Neutrophil (primary cell): ENCODE results near the gene DPPA3.
"Not testable (repeated sequence)": the region's sequence is repeated elsewhere in the genome, so short reads cannot be mapped to it uniquely, and the experiment has no call there.

ENCODE experiments used
- H3K27ac ChIP-seq: fragments of 200-600 bp; sonication (generic); 2 replicates; pipeline ENCODE4 v1.5.1; 2016; ENCODE audit warnings: mild to moderate bottlenecking, moderate library complexity
- H3K27me3 ChIP-seq: fragments of 200-600 bp; sonication (generic); 2 replicates; pipeline ENCODE4 v1.6.0; 2016; ENCODE audit warnings: mild to moderate bottlenecking
- H3K36me3 ChIP-seq: fragments of 200-600 bp; sonication (generic); 2 replicates; pipeline ENCODE4 v1.5.1; 2017
- H3K4me1 ChIP-seq, 2 experiments: fragments of 200-600 bp in 1 of 2; sonication (generic) in 1 of 2; 1 replicate in 1 of 2; 2 replicates in 1 of 2; pipeline versions ENCODE4 v1.5.1 to v1.6.1; 2013 to 2016; ENCODE audit warnings: low read depth in 1 of 2, low read length in 1 of 2, mild to moderate bottlenecking in 1 of 2, moderate library complexity in 1 of 2; ENCODE audit not compliant: control insufficient read depth in 1 of 2, insufficient read depth in 1 of 2
- H3K4me3 ChIP-seq, 2 experiments: fragments of 200-600 bp in 1 of 2; sonication (generic) in 1 of 2; 1 replicate in 1 of 2; 2 replicates in 1 of 2; pipeline ENCODE4 v1.5.1; 2013 to 2016; ENCODE audit warnings: low read depth in 1 of 2, low read length in 1 of 2, mild to moderate bottlenecking in 1 of 2, moderate library complexity in 1 of 2
- H3K9me3 ChIP-seq: fragments of 200-600 bp; sonication (generic); 2 replicates; pipeline ENCODE4 v1.5.1; 2016
- CTCF ChIP-seq: fragments of 200-600 bp; sonication (generic); IDR thresholded peaks from 2 replicates; pipeline ENCODE4 v1.5.1; 2016; ENCODE audit warnings: antibody characterized with exemption

Gene DPPA3

GRCh38 chr12:7716381-7716780, 5.1 kb downstream of the DPPA3 start:
- Histone ChIP-seq H3K9me3 (no peaks in the 10 kb centered on the region), H3K4me3 (no peak overlapping the region), H3K36me3 (peaks cover 4% of the 10 kb centered on the region), H3K27ac (no peak overlapping the region), H3K4me1 (peaks cover 0 to 12% of the 10 kb centered on the region in 2 experiments), H3K27me3 (peaks cover 5% of the 10 kb centered on the region)
- TF ChIP-seq CTCF: no peak

- TF ChIP-seq CTCF: no peak
- H3K27ac ChIP-seq: no peak overlapping the region
- H3K36me3 ChIP-seq: peaks cover 4% of the 10 kb centered on the region
- H3K9me3 ChIP-seq: no peaks in the 10 kb centered on the region
- peaks cover 5% of the 10 kb centered on the region for H3K27me3 ChIP-seq
- peaks cover 0 to 12% of the 10 kb centered on the region in 2 experiments for H3K4me1 ChIP-seq
- H3K4me3 ChIP-seq: no peak overlapping the region
Observed at GRCh38 chr12:7719946-7720730, 8.9 kb downstream of the DPPA3 start.

- no peak overlapping the region for H3K27ac ChIP-seq
- no peak overlapping the region for H3K4me3 ChIP-seq
- peaks cover 31% of the 10 kb centered on the region for H3K36me3 ChIP-seq
- H3K27me3 ChIP-seq: peaks cover 5% of the 10 kb centered on the region
- no peak for TF ChIP-seq CTCF
- peaks cover 0 to 12% of the 10 kb centered on the region in 2 experiments for H3K4me1 ChIP-seq
- no peaks in the 10 kb centered on the region for H3K9me3 ChIP-seq
Observed at GRCh38 chr12:7723926-7724325, 12.7 kb downstream of the DPPA3 start.

GRCh38 chr12:7729746-7730145, 18.5 kb downstream of the DPPA3 start:
- no peak overlapping the region for H3K27ac ChIP-seq
- no peak for TF ChIP-seq CTCF
- H3K36me3 ChIP-seq: peaks cover 82% of the 10 kb centered on the region
- H3K9me3 ChIP-seq: no peaks in the 10 kb centered on the region
- no peaks in the 10 kb centered on the region for H3K27me3 ChIP-seq
- no peaks in the 10 kb centered on the region for H3K4me1 ChIP-seq
- no peak overlapping the region for H3K4me3 ChIP-seq

- H3K4me3 ChIP-seq, H3K27me3 ChIP-seq, H3K4me1 ChIP-seq, H3K27ac ChIP-seq, H3K9me3 ChIP-seq: not testable (repeated sequence)
- peaks cover 87% of the 10 kb centered on the region for H3K36me3 ChIP-seq
Observed at GRCh38 chr12:7730984-7731383, 19.8 kb downstream of the DPPA3 start.

GRCh38 chr12:7731486-7731885, 20.3 kb downstream of the DPPA3 start:
- H3K27me3 ChIP-seq: no peaks in the 10 kb centered on the region
- no peaks in the 10 kb centered on the region for H3K4me1 ChIP-seq
- H3K36me3 ChIP-seq: peaks cover 87% of the 10 kb centered on the region
- H3K4me3 ChIP-seq: no peak overlapping the region
- TF ChIP-seq CTCF: no peak
- no peak overlapping the region for H3K27ac ChIP-seq
- no peaks in the 10 kb centered on the region for H3K9me3 ChIP-seq
